ENCODE results near the gene DEDD2.

DEDD2 gene

DNA sequence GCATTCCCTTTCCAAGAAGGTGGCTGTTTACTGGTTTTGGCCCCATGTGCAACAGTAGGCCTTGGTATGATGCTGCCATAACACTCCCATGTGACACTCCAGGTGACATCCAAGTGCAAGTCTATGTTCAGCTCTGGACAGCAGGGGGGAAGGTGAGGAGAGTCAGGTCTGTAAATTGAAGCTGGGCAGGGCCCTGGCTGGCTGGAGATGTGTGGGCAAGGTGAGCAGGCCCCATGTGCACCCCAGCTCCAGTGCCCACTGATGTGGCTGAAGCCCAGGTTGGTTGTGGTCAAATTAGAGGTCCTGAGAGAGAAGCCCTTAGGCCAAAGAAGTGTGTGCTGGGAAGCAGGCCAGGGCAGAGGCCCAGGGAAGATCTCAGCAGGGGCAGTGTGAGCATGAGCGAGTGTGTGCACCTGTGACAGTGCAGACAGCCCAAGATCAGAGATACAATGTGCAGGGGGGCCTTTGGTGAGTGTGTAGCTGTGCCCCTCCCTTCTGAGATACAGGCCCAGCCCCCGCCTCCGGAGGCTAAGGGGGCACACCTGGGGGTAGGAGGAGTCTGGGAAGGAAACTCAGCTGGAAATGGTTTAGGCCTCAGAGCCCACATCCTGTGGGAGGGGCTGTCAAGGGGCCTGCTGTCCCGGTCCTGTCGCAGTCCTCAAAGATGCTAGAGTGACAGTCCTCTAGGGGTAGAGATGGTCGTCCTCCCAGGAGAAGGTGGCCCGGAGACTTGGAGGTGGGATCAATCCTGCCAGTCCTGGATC lies 18.6 kb downstream of the DEDD2 start:
- Histone ChIP-seq H3K27ac (replicated peaks) (peak overlapping the region; percentile 98), H3K4me3 (replicated peaks; ENCODE audit: insufficient read depth, low read length) (peak overlapping the region; percentile 9), H3K27me3 (ENCODE audit: insufficient read depth, poor library complexity, severe bottlenecking) (no peaks in the 10 kb centered on the region)
- no peak for TF ChIP-seq GABPA (IDR thresholded peaks at IDR 0.05; ENCODE audit: low read depth)
- TF ChIP-seq, protein P1, sequence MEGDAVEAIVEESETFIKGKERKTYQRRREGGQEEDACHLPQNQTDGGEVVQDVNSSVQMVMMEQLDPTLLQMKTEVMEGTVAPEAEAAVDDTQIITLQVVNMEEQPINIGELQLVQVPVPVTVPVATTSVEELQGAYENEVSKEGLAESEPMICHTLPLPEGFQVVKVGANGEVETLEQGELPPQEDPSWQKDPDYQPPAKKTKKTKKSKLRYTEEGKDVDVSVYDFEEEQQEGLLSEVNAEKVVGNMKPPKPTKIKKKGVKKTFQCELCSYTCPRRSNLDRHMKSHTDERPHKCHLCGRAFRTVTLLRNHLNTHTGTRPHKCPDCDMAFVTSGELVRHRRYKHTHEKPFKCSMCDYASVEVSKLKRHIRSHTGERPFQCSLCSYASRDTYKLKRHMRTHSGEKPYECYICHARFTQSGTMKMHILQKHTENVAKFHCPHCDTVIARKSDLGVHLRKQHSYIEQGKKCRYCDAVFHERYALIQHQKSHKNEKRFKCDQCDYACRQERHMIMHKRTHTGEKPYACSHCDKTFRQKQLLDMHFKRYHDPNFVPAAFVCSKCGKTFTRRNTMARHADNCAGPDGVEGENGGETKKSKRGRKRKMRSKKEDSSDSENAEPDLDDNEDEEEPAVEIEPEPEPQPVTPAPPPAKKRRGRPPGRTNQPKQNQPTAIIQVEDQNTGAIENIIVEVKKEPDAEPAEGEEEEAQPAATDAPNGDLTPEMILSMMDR (IDR thresholded peaks at IDR 0.05; ENCODE audit: insufficient read depth, low read length), result no peak
- TF ChIP-seq, protein P2, sequence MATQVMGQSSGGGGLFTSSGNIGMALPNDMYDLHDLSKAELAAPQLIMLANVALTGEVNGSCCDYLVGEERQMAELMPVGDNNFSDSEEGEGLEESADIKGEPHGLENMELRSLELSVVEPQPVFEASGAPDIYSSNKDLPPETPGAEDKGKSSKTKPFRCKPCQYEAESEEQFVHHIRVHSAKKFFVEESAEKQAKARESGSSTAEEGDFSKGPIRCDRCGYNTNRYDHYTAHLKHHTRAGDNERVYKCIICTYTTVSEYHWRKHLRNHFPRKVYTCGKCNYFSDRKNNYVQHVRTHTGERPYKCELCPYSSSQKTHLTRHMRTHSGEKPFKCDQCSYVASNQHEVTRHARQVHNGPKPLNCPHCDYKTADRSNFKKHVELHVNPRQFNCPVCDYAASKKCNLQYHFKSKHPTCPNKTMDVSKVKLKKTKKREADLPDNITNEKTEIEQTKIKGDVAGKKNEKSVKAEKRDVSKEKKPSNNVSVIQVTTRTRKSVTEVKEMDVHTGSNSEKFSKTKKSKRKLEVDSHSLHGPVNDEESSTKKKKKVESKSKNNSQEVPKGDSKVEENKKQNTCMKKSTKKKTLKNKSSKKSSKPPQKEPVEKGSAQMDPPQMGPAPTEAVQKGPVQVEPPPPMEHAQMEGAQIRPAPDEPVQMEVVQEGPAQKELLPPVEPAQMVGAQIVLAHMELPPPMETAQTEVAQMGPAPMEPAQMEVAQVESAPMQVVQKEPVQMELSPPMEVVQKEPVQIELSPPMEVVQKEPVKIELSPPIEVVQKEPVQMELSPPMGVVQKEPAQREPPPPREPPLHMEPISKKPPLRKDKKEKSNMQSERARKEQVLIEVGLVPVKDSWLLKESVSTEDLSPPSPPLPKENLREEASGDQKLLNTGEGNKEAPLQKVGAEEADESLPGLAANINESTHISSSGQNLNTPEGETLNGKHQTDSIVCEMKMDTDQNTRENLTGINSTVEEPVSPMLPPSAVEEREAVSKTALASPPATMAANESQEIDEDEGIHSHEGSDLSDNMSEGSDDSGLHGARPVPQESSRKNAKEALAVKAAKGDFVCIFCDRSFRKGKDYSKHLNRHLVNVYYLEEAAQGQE (IDR thresholded peaks at IDR 0.05; ENCODE audit: insufficient replicate concordance, low read depth), result no peak
- TF ChIP-seq SPI1 (IDR thresholded peaks at IDR 0.05; ENCODE audit: borderline replicate concordance, low read depth), result no peak
- peak; percentile 15; the same call in 1 of the 2 replicates for TF ChIP-seq POLR2AphosphoS5 (IDR thresholded peaks at IDR 0.05; ENCODE audit: low read depth)
- peak in 1 of 2 experiments; percentile 75 for DNase-seq (ENCODE audit: low read depth in 1 of 2, low spot score in 1 of 2)

DNA sequence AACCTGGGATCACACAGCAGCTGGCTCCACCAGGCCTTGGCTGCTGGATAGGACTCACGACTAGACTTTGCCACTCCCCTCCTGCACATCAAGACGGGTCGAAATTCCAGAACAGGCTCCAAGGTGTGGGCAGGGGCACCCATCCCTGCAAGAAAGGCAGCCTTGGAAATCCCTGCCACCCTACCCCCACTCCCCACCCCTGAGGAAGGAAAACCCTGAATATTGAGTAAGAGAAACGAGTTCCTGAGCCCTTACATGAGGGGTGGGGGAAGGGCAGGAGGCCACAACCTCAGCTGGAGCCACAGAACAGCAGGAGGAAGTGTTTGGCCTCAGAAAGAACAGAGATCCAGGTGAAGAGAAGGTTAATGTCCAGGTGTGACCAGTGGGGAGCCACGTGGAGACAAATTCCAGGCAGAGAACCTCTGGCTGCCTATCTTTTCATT lies 20.1 kb downstream of the DEDD2 start:
- no peak overlapping the region for H3K4me3 ChIP-seq (replicated peaks; ENCODE audit: insufficient read depth, low read length)
- no peaks in the 10 kb centered on the region for H3K27me3 ChIP-seq (ENCODE audit: insufficient read depth, poor library complexity, severe bottlenecking)
- DNase-seq (ENCODE audit: low read depth in 1 of 2, low spot score in 1 of 2), result peak; percentile 81 to 88
- TF ChIP-seq, protein P2 (IDR thresholded peaks at IDR 0.05; ENCODE audit: insufficient replicate concordance, low read depth), result no peak
- TF ChIP-seq SPI1 (IDR thresholded peaks at IDR 0.05; ENCODE audit: borderline replicate concordance, low read depth) (peak; percentile 77), GABPA (IDR thresholded peaks at IDR 0.05; ENCODE audit: low read depth) (no peak), POLR2AphosphoS5 (IDR thresholded peaks at IDR 0.05; ENCODE audit: low read depth) (peak; percentile 91)
- H3K27ac ChIP-seq (replicated peaks), result peak overlapping the region; percentile 98

DNA sequence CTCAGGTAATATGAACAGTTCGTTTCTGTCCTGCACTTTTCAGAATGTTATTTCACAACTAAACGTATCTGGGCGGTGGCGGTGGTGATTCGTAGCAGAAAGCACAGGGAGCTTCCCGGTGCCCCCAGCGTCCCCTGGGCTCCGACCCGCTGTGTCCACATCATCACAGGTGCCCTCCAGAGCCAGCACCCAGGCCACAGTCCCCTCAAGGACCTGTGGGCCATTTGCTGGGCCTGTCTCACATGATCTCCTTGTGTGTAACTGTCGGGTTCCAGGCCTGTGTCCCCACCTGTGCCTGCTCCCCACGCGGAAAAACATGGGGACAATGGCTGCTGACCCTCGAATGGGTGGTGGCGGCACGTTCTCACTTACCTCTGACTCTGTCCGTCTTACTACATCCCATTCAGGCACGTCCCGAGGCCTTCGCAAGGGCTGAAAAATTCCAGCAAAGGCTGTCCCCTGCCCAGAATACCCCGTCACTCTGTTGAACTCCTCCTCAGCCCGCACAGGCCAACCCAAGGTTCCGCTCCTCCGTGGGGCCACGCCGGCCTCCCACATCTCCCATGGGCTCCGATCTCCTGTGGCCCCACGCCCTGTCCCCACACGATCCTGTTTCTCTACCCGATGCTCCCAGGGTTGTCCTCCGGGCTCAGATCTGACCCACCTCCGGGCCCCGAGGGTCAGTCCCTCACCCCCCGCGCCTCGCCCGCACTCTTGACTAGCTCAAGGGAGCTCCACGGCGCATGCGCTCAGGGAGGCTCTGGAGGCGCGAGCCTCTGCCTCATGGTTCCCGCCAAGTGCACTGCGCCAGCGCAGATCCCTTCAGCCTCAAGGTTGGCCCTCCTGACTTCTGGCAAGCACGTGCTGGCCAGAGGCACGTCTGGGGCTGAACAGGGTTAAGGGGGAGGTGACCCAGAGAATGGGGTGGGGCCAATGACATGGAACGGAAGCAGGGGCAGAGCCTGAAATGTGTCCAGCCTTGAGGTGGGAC lies 21.2 kb downstream of the DEDD2 start:
- TF ChIP-seq, protein P2 (IDR thresholded peaks at IDR 0.05; ENCODE audit: insufficient replicate concordance, low read depth), result no peak
- no peak for TF ChIP-seq POLR2AphosphoS5 (IDR thresholded peaks at IDR 0.05; ENCODE audit: low read depth)
- TF ChIP-seq, protein P1 (IDR thresholded peaks at IDR 0.05; ENCODE audit: insufficient read depth, low read length), result no peak
- TF ChIP-seq GABPA (IDR thresholded peaks at IDR 0.05; ENCODE audit: low read depth), result no peak
- Histone ChIP-seq H3K27ac (replicated peaks) (peak overlapping the region; percentile 98), H3K4me3 (replicated peaks; ENCODE audit: insufficient read depth, low read length) (no peak overlapping the region), H3K27me3 (ENCODE audit: insufficient read depth, poor library complexity, severe bottlenecking) (no peaks in the 10 kb centered on the region)
- no peak for DNase-seq (ENCODE audit: low read depth in 1 of 2, low spot score in 1 of 2)

Data from HL-60 (cell line).